ENCODE data around the gene TMC8.

TMC8 gene

GRCh38 chr17:78185981-78186691, 55.6 kb downstream of the TMC8 start:
- ATAC-seq: no peak

GRCh38 chr17:78186692-78187595, 56.4 kb downstream of the TMC8 start, which contains the start of the genes AFMID and TK1:
Gene AFMID (plus strand): TSS chr17:78187362. CDS start chr17:78187371, 9 bp downstream.
Gene TK1 (minus strand): TSS chr17:78187052. CDS start chr17:78186994, 58 bp downstream.
- ATAC-seq: peak; percentile 94 to 96

Measured in activated CD4-positive, CD25-positive, alpha-beta regulatory T cell treated with anti-CD3 and anti-CD28 coated beads, Interleukin-2, amount 50 U/mL, for 24 hours (primary cell).